ENCODE data around the gene PPP2R1A.

Gene PPP2R1A

GRCh38 chr19:52189735-52190486 is at the start of gene PPP2R1A:
TSS of gene PPP2R1A (plus strand) at chr19:52190052. CDS start at chr19:52190097, 45 bp downstream.
- H3K9me3 Mint-ChIP-seq: no peaks in the 10 kb centered on the region
- H3K36me3 Mint-ChIP-seq (ENCODE audit: low read depth): peaks cover 24% of the 10 kb centered on the region
- H3K4me1 Mint-ChIP-seq (ENCODE audit: low read depth): peaks cover 30% of the 10 kb centered on the region
- H3K27me3 Mint-ChIP-seq (ENCODE audit: low read depth): no peaks in the 10 kb centered on the region
- peak within 1 kb of the TSS; percentile 97 for H3K4me3 Mint-ChIP-seq
- peak within 1 kb of the TSS; percentile 100 for H3K27ac Mint-ChIP-seq

GRCh38 chr19:52141203-52141602 is 48.6 kb upstream of the PPP2R1A start:
- peaks cover 36% of the 10 kb centered on the region for H3K9me3 Mint-ChIP-seq
- H3K27ac Mint-ChIP-seq: no peak overlapping the region
- peaks cover 24% of the 10 kb centered on the region for H3K36me3 Mint-ChIP-seq (ENCODE audit: low read depth)
- H3K27me3 Mint-ChIP-seq (ENCODE audit: low read depth): no peaks in the 10 kb centered on the region
- H3K4me1 Mint-ChIP-seq (ENCODE audit: low read depth): peaks cover 17% of the 10 kb centered on the region
- no peak overlapping the region for H3K4me3 Mint-ChIP-seq

- no peak overlapping the region for H3K4me3 Mint-ChIP-seq
- no peak overlapping the region for H3K27ac Mint-ChIP-seq
- H3K4me1 Mint-ChIP-seq (ENCODE audit: low read depth): peaks cover 17% of the 10 kb centered on the region
- H3K9me3 Mint-ChIP-seq: peaks cover 38% of the 10 kb centered on the region
- no peaks in the 10 kb centered on the region for H3K27me3 Mint-ChIP-seq (ENCODE audit: low read depth)
- peaks cover 20% of the 10 kb centered on the region for H3K36me3 Mint-ChIP-seq (ENCODE audit: low read depth)
Observed at GRCh38 chr19:52142001-52142595, 47.8 kb upstream of the PPP2R1A start.

- H3K27ac Mint-ChIP-seq: no peak overlapping the region
- H3K9me3 Mint-ChIP-seq: peaks cover 53% of the 10 kb centered on the region
- H3K36me3 Mint-ChIP-seq (ENCODE audit: low read depth): peaks cover 8% of the 10 kb centered on the region
- H3K4me3 Mint-ChIP-seq: no peak overlapping the region
- no peaks in the 10 kb centered on the region for H3K4me1 Mint-ChIP-seq (ENCODE audit: low read depth)
- no peaks in the 10 kb centered on the region for H3K27me3 Mint-ChIP-seq (ENCODE audit: low read depth)
Observed at GRCh38 chr19:52148256-52148655, 41.6 kb upstream of the PPP2R1A start.

GRCh38 chr19:52155596-52156359 is 34.1 kb upstream of the PPP2R1A start:
- peaks cover 56% of the 10 kb centered on the region for H3K36me3 Mint-ChIP-seq (ENCODE audit: low read depth)
- H3K9me3 Mint-ChIP-seq: peaks cover 78% of the 10 kb centered on the region
- H3K4me1 Mint-ChIP-seq (ENCODE audit: low read depth): no peaks in the 10 kb centered on the region
- H3K27ac Mint-ChIP-seq: no peak overlapping the region
- H3K27me3 Mint-ChIP-seq (ENCODE audit: low read depth): no peaks in the 10 kb centered on the region
- H3K4me3 Mint-ChIP-seq: no peak overlapping the region

GRCh38 chr19:52170304-52170703 is 19.5 kb upstream of the PPP2R1A start:
- peak overlapping the region; percentile 97 for H3K4me3 Mint-ChIP-seq
- H3K36me3 Mint-ChIP-seq (ENCODE audit: low read depth): peaks cover 43% of the 10 kb centered on the region
- H3K27ac Mint-ChIP-seq: peak overlapping the region; percentile 95
- H3K4me1 Mint-ChIP-seq (ENCODE audit: low read depth): peaks cover 17% of the 10 kb centered on the region
- no peaks in the 10 kb centered on the region for H3K27me3 Mint-ChIP-seq (ENCODE audit: low read depth)
- peaks cover 16% of the 10 kb centered on the region for H3K9me3 Mint-ChIP-seq

GRCh38 chr19:52170863-52171320 is 19.0 kb upstream of the PPP2R1A start:
- Mint-ChIP-seq H3K4me3 (peak overlapping the region; percentile 97), H3K36me3 (ENCODE audit: low read depth) (peaks cover 39% of the 10 kb centered on the region), H3K27ac (peak overlapping the region; percentile 95), H3K9me3 (peaks cover 22% of the 10 kb centered on the region), H3K4me1 (ENCODE audit: low read depth) (peaks cover 17% of the 10 kb centered on the region), H3K27me3 (ENCODE audit: low read depth) (no peaks in the 10 kb centered on the region)

- no peaks in the 10 kb centered on the region for H3K27me3 Mint-ChIP-seq (ENCODE audit: low read depth)
- H3K4me1 Mint-ChIP-seq (ENCODE audit: low read depth): peaks cover 17% of the 10 kb centered on the region
- H3K4me3 Mint-ChIP-seq: peak within 1 kb of the TSS; percentile 97
- peak within 1 kb of the TSS; percentile 95 for H3K27ac Mint-ChIP-seq
- peaks cover 27% of the 10 kb centered on the region for H3K9me3 Mint-ChIP-seq
- peaks cover 39% of the 10 kb centered on the region for H3K36me3 Mint-ChIP-seq (ENCODE audit: low read depth)
Observed at GRCh38 chr19:52171321-52172169, 18.3 kb upstream of the PPP2R1A start, which contains the start of gene ZNF836. TSS of gene ZNF836 (minus strand) at chr19:52171621. CDS start at chr19:52168072, 3,549 bp downstream.

GRCh38 chr19:52172347-52172746 is 17.5 kb upstream of the PPP2R1A start:
- H3K9me3 Mint-ChIP-seq: peaks cover 34% of the 10 kb centered on the region
- peaks cover 35% of the 10 kb centered on the region for H3K36me3 Mint-ChIP-seq (ENCODE audit: low read depth)
- H3K27me3 Mint-ChIP-seq (ENCODE audit: low read depth): no peaks in the 10 kb centered on the region
- peaks cover 17% of the 10 kb centered on the region for H3K4me1 Mint-ChIP-seq (ENCODE audit: low read depth)
- H3K27ac Mint-ChIP-seq: peak overlapping the region; percentile 39
- H3K4me3 Mint-ChIP-seq: no peak overlapping the region

GRCh38 chr19:52176574-52176973 is 13.3 kb upstream of the PPP2R1A start:
- H3K27ac Mint-ChIP-seq: no peak overlapping the region
- H3K4me3 Mint-ChIP-seq: no peak overlapping the region
- H3K9me3 Mint-ChIP-seq: peaks cover 29% of the 10 kb centered on the region
- H3K36me3 Mint-ChIP-seq (ENCODE audit: low read depth): peaks cover 1% of the 10 kb centered on the region
- H3K4me1 Mint-ChIP-seq (ENCODE audit: low read depth): peaks cover 3% of the 10 kb centered on the region
- H3K27me3 Mint-ChIP-seq (ENCODE audit: low read depth): no peaks in the 10 kb centered on the region

- Mint-ChIP-seq H3K27ac (no peak overlapping the region), H3K4me3 (no peak overlapping the region)
Observed at GRCh38 chr19:52187407-52187806, 2.4 kb upstream of the PPP2R1A start.

GRCh38 chr19:52188822-52189734 is 774 bp upstream of the PPP2R1A start:
- Mint-ChIP-seq H3K27ac (peak overlapping the region; percentile 100), H3K4me1 (ENCODE audit: low read depth) (peaks cover 24% of the 10 kb centered on the region), H3K9me3 (peaks cover under 1% of the 10 kb centered on the region), H3K36me3 (ENCODE audit: low read depth) (peaks cover 16% of the 10 kb centered on the region), H3K27me3 (ENCODE audit: low read depth) (no peaks in the 10 kb centered on the region), H3K4me3 (peak overlapping the region; percentile 97)

More at GRCh38 chr19:52187407-52187806, 2.4 kb upstream of the PPP2R1A start:
- H3K36me3 Mint-ChIP-seq (ENCODE audit: low read depth): peaks cover 10% of the 10 kb centered on the region
- H3K9me3 Mint-ChIP-seq: peaks cover 4% of the 10 kb centered on the region
- H3K4me1 Mint-ChIP-seq (ENCODE audit: low read depth): peaks cover 18% of the 10 kb centered on the region
- H3K27me3 Mint-ChIP-seq (ENCODE audit: low read depth): no peaks in the 10 kb centered on the region
